Loucy (cell line): ENCODE results near the gene FAM83F.

Source experiments
- H2AFZ ChIP-seq: fragments of 200-600 bp; sonication (generic); 2 replicates; pipeline ENCODE4 v1.6.0; 2016; ENCODE audit warnings: antibody characterized with exemption, mild to moderate bottlenecking, low read length, moderate library complexity
- H3F3A ChIP-seq: fragments of 200-600 bp; 2 replicates; pipeline ENCODE4 v1.6.0; 2016; ENCODE audit warnings: antibody characterized with exemption, low read depth, mild to moderate bottlenecking
- H3K27me3 ChIP-seq: fragments of 200-600 bp; sonication (generic); 2 replicates; pipeline ENCODE4 v1.6.1; 2014; ENCODE audit warnings: low read length, mild to moderate bottlenecking; ENCODE audit not compliant: insufficient read depth, poor library complexity, severe bottlenecking
- H3K36me3 ChIP-seq: fragments of 200-600 bp; sonication (generic); 2 replicates; pipeline ENCODE4 v1.6.1; 2016; ENCODE audit warnings: low read length; ENCODE audit not compliant: insufficient read depth
- H3K4me1 ChIP-seq: fragments of 200-600 bp; sonication (generic); 2 replicates; pipeline ENCODE4 v1.5.1; 2014; ENCODE audit warnings: low read length, mild to moderate bottlenecking; ENCODE audit not compliant: insufficient read depth, poor library complexity, severe bottlenecking
- H3K4me2 ChIP-seq: fragments of 200-600 bp; sonication (generic); 2 replicates; pipeline ENCODE4 v1.6.0; 2014; ENCODE audit warnings: antibody characterized with exemption, low read length, low read depth, mild to moderate bottlenecking; ENCODE audit not compliant: poor library complexity, severe bottlenecking
- H3K4me3 ChIP-seq: fragments of 200-600 bp; sonication (generic); 2 replicates; pipeline ENCODE4 v1.5.1; 2014; ENCODE audit warnings: low read length, mild to moderate bottlenecking, mixed read lengths; ENCODE audit not compliant: poor library complexity, severe bottlenecking
- H3K79me2 ChIP-seq: fragments of 200-600 bp; sonication (generic); 2 replicates; pipeline ENCODE4 v1.6.1; 2014; ENCODE audit warnings: low read length; ENCODE audit not compliant: insufficient read depth
- H3K9ac ChIP-seq: fragments of 200-600 bp; sonication (generic); 2 replicates; pipeline ENCODE4 v1.6.0; 2014; ENCODE audit warnings: mild to moderate bottlenecking, low read depth, low read length, moderate library complexity; ENCODE audit not compliant: poor library complexity, severe bottlenecking
- H3K9me2 ChIP-seq: fragments of 200-600 bp; sonication (generic); replicated peaks from 2 replicates; pipeline ENCODE4 v1.6.1; 2016; ENCODE audit warnings: low read depth, low read length, mixed read lengths
- H3K9me3 ChIP-seq: fragments of 200-600 bp; sonication (generic); 2 replicates; pipeline ENCODE4 v1.6.1; 2014; ENCODE audit warnings: mild to moderate bottlenecking, antibody characterized with exemption, low read length, low read depth; ENCODE audit not compliant: insufficient read depth
- H4K20me1 ChIP-seq: fragments of 200-600 bp; sonication (generic); 2 replicates; pipeline ENCODE4 v1.6.0; 2014; ENCODE audit warnings: antibody characterized with exemption, low read length, mild to moderate bottlenecking; ENCODE audit not compliant: insufficient read depth, poor library complexity, severe bottlenecking
- CTCF ChIP-seq: fragments of 200-600 bp; sonication (generic); conservative IDR thresholded peaks from 2 replicates; pipeline ENCODE4 v1.5.1; 2014; ENCODE audit warnings: mild to moderate bottlenecking, antibody characterized with exemption, low read length
- EZH2phosphoT487 ChIP-seq: fragments of 200-600 bp; IDR thresholded peaks from 2 replicates; pipeline ENCODE4 v1.6.1; 2018; ENCODE audit warnings: antibody characterized with exemption, mild to moderate bottlenecking, moderate library complexity, borderline replicate concordance

FAM83F gene

GRCh38 chr22:39997421-39997820 is 2.7 kb downstream of the FAM83F start:
- no peak overlapping the region for H3K4me2 ChIP-seq
- H3K79me2 ChIP-seq: no peaks in the 10 kb centered on the region
- H3K4me1 ChIP-seq: peaks cover 6% of the 10 kb centered on the region
- no peak overlapping the region for H2AFZ ChIP-seq
- no peaks in the 10 kb centered on the region for H3K36me3 ChIP-seq
- H3K27me3 ChIP-seq: no peaks in the 10 kb centered on the region
- no peaks in the 10 kb centered on the region for H4K20me1 ChIP-seq
- no peak overlapping the region for H3K4me3 ChIP-seq
- no peaks in the 10 kb centered on the region for H3F3A ChIP-seq
- no peak for TF ChIP-seq CTCF
- TF ChIP-seq EZH2phosphoT487: no peak
- no peaks in the 10 kb centered on the region for H3K9me3 ChIP-seq
- H3K9me2 ChIP-seq: no peaks in the 10 kb centered on the region
- no peak overlapping the region for H3K9ac ChIP-seq

- Histone ChIP-seq H3K4me1 (peaks cover 6% of the 10 kb centered on the region), H3K4me3 (no peak overlapping the region)
- no peak for TF ChIP-seq EZH2phosphoT487
- no peak for TF ChIP-seq CTCF
These were observed 3.4 kb downstream of the FAM83F start for GRCh38 chr22:39997939-39998726.

GRCh38 chr22:39999144-39999757 is 4.5 kb downstream of the FAM83F start:
- Histone ChIP-seq H3K36me3 (no peaks in the 10 kb centered on the region), H3K9me3 (no peaks in the 10 kb centered on the region), H3K79me2 (no peaks in the 10 kb centered on the region), H3F3A (no peaks in the 10 kb centered on the region), H3K4me2 (no peak overlapping the region), H2AFZ (no peak overlapping the region), H3K4me1 (peaks cover 6% of the 10 kb centered on the region), H3K9ac (no peak overlapping the region), H3K4me3 (no peak overlapping the region), H3K27me3 (no peaks in the 10 kb centered on the region), H4K20me1 (no peaks in the 10 kb centered on the region), H3K9me2 (no peaks in the 10 kb centered on the region)
- TF ChIP-seq EZH2phosphoT487 (no peak), CTCF (peak; percentile 40)

More at GRCh38 chr22:39997939-39998726, 3.4 kb downstream of the FAM83F start:
- Histone ChIP-seq H3K79me2 (no peaks in the 10 kb centered on the region), H3K36me3 (no peaks in the 10 kb centered on the region), H3K27me3 (no peaks in the 10 kb centered on the region), H4K20me1 (no peaks in the 10 kb centered on the region), H3K9me3 (no peaks in the 10 kb centered on the region), H2AFZ (no peak overlapping the region), H3K9ac (no peak overlapping the region), H3F3A (no peaks in the 10 kb centered on the region), H3K9me2 (no peaks in the 10 kb centered on the region), H3K4me2 (no peak overlapping the region)
